Stimulated activated CD8-positive, alpha-beta memory T cell treated with anti-CD3 and anti-CD28 coated beads, Interleukin-7, amount 100 ng/mL, for 24 hours (primary cell): ENCODE data around the gene PIP4K2C.
"Not testable (repeated sequence)": the region's sequence is repeated elsewhere in the genome, so short reads cannot be mapped to it uniquely, and the experiment has no call there.

Source experiments
- DNase-seq: peaks from one replicate; pipeline ENCODE4 v3.0.0-alpha.2; 2020; ENCODE audit warnings: low read depth

Gene PIP4K2C

DNA sequence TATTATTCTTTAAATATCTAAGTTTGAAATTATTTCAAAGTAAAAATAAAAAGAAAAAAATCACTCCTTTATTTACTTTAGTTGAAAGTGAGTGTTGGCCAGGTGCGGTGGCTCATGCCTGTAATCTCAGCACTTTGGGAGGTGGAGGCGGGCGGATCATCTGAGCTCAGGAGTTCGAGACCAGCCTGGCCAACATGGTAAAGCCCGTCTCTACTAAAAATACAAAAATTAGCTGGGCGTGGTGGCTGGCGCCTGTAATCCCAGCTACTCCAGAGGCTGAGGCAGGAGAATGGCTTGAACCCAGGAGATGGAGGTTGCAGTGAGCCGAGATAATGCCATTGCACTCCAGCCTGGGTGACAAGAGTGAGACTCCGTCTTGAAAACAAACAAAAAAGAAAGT, 45.7 kb downstream of the PIP4K2C start:
- DNase-seq: not testable (repeated sequence)

DNA sequence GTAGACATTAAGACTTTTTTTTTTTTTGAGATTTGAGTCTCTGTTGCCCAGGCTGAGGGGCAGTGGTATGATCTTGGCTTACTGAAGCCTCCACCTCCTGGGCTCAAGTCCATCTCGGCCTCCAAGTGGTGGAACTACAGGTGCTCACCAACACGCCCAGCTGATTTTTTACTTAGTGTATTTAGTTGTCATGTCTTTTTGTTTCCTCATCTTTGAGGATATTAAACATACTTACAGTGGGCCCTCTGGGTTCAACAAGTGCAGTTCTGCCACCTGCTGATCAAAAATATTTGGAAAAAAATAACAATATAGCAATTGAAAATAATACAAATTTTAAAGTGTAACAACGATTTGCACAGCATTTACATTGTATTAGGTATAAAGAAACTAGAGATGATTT, 46.4 kb downstream of the PIP4K2C start:
- DNase-seq: no peak

DNA sequence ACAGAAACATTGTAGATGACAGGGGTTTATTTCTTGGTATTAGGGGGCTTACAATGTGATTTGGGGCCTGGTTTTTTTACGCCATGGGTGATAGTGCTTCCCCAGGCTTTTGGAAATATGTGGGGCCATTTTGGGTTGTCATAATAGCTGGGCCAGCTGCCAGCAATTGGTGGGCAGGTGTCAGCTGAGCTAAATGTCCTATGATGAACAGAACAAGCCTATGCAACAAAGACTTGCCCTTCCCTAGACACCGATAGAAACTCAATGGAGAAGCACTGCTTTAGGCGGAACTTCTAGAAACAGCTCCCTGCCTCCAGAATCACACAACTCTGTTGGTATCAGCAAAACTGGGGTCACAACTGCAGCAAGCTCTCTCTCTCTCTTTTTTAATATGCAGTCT, 47.1 kb downstream of the PIP4K2C start:
- DNase-seq: no peak

DNA sequence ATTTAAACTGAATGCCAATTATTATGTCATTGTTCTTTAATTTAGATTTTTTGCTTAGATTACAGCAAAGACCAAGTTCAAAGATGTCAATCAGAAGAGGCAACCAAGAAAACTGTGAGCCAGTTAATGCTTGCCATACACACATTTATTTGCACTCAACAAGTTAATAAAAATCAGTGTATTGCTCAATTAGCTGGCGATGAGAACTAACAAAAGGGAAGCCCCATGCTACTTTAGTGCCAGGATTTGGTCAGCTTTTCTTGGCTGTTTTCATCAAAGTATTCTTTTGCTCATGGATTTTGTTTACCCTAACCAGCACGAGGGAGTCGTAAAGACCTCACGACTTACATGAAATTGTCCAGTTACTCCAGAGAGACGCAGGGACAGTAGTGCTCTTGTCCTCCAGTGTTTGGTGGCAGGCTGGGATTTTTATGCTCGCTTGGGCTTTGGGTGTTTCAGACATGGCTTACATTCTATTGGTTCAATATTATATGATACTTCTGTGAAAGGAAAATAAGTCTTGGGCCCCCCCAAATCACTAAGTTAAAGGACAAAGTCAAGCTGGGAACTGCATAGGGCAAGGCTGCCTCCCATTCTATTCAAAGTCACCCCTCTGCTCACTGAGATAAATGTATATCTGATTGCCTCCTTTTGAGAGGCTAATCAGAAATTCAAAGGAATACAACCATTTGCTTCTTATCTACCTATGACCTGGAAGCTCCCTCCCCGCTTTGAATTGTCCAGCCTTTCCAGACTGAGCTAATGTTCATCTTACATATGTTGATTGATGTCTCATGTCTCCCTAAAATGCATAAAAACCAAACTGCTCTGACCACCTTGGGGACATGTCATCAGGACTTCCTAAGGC, 49.4 kb downstream of the PIP4K2C start:
- no peak for DNase-seq

DNA sequence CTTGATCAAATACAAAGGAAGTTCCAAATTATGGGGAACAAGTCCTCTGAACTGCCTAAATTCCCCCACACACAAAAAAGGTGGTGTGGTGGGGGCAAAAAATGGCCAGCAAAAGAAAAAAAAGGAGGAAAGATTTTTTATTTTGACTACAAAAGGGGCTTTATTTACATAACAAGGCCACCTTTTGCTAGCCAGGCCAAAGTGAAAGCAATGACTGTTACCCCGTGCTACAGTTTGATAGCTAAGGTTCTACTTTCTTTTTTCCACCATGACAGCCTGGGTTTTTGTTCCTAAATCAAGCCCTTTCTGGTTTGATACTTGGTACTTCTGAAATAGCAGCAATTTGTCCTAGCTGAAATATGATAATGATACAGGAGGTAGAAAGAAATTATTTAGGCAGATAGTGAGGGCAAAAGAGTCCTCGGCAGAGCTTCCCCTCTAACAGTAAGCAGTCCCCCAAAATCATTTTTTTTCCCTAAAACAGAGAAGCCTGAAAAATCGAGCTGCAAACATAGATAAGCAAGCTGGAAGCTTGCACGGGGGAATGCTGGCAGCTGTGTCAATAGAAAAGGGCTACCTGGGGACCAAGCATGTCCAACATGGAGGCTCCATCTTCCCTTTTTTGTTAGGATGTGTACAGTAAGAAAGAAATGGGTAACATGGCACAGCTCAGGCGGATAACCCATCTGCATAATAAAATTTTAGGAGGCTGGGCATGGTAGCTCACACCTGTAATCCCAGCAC, 50.9 kb downstream of the PIP4K2C start:
- no peak for DNase-seq

DNA sequence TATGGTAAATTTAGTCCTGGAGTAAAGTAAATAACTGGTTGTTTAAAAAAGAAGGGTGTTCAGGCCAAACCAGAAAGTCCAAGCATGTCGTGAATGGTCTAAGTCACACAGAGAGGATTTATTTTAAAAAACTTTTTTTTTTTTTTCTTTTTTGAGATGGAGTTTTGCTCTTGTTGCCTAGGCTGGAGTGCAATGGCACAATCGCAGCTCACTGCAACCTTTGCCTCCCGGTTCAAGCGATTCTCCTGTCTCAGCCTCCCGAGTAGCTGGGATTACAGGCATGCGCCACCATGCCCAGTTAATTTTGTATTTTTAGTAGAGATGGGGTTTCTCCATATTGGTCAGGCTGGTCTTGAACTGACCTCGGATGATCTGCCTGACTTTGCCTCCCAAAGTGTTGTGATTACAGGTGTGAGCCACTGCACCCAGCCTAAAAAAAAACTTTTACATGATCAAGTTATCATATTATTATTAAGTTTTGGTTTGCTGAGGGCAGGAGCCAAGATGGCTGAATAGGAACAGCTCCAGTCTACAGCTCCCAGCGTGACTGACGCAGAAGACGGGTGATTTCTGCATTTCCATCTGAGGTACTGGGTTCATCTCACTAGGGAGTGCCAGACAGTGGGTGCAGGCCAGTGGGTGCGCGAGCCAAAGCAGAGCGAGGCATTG, 55.1 kb downstream of the PIP4K2C start:
- not testable (repeated sequence) for DNase-seq

DNA sequence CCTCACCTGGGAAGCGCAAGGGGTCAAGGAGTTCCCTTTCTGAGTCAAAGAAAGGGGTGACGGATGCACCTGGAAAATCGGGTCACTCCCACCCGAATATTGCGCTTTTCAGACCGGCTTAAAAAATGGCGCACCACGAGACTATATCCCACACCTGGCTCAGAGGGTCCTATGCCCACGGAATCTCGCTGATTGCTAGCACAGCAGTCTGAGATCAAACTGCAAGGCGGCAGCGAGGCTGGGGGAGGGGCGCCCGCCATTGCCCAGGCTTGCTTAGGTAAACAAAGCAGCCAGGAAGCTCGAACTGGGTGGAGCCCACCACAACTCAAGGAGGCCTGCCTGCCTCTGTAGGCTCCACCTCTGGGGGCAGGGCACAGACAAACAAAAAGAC, 55.7 kb downstream of the PIP4K2C start:
- not testable (repeated sequence) for DNase-seq
